Neural cell (in vitro differentiated cells): ENCODE measurements around the gene PLD3. TPM values are rescaled to one million over a fixed set of nuclear protein-coding genes. Genes with fewer than 3 reads are reported as not detected.

Experiments used
- H2AFZ ChIP-seq: fragments of 200-600, 300-800 bp; sonication (generic), shearing (Covaris generic); 2 replicates; pipeline ENCODE4 v1.6.0; 2014; ENCODE audit warnings: low read depth, mild to moderate bottlenecking, antibody characterized with exemption, low read length, moderate library complexity
- H3F3A ChIP-seq: fragments of 200-600 bp; shearing (Covaris generic); 2 replicates; pipeline ENCODE4 v1.6.1; 2016; ENCODE audit warnings: mild to moderate bottlenecking, moderate library complexity, mixed read lengths, antibody characterized with exemption, low read length; ENCODE audit not compliant: insufficient read depth, poor library complexity, severe bottlenecking
- H3K27ac ChIP-seq: fragments of 200-600, 300-800 bp; sonication (generic), shearing (Covaris generic); 2 replicates; pipeline ENCODE4 v1.5.1; 2014; ENCODE audit warnings: mild to moderate bottlenecking, low read length, moderate library complexity
- H3K27me3 ChIP-seq: fragments of 300-800, 200-600 bp; sonication (generic), shearing (Covaris generic); 2 replicates; pipeline ENCODE4 v1.6.0; 2014; ENCODE audit warnings: mild to moderate bottlenecking, low read depth, low read length, moderate library complexity; ENCODE audit not compliant: insufficient read depth
- H3K36me3 ChIP-seq: fragments of 300-800, 200-600 bp; sonication (generic), shearing (Covaris generic); 2 replicates; pipeline ENCODE4 v1.5.1; 2014; ENCODE audit warnings: mild to moderate bottlenecking, antibody characterized with exemption, low read length, moderate library complexity; ENCODE audit not compliant: insufficient read depth
- H3K4me2 ChIP-seq: fragments of 300-800, 200-600 bp; sonication (generic), shearing (Covaris generic); 2 replicates; pipeline ENCODE4 v1.6.0; 2014; ENCODE audit warnings: mild to moderate bottlenecking, low read length
- H3K4me3 ChIP-seq: fragments of 300-800, 200-600 bp; sonication (generic), shearing (Covaris generic); 2 replicates; pipeline ENCODE4 v1.5.1; 2014; ENCODE audit warnings: mild to moderate bottlenecking, low read length, moderate library complexity
- H3K79me2 ChIP-seq: fragments of 200-600 bp; shearing (Covaris generic); replicated peaks from 2 replicates; pipeline ENCODE4 v1.6.0; 2014; ENCODE audit warnings: mild to moderate bottlenecking, low read length, moderate library complexity; ENCODE audit not compliant: insufficient read depth
- H3K9ac ChIP-seq: fragments of 300-800, 200-600 bp; sonication (generic), shearing (Covaris generic); 2 replicates; pipeline ENCODE4 v1.6.1; 2016; ENCODE audit warnings: mild to moderate bottlenecking, low read length, mixed read lengths
- H3K9me2 ChIP-seq: fragments of 200-600 bp; shearing (Covaris generic); 2 replicates; pipeline ENCODE4 v1.6.1; 2016; ENCODE audit warnings: mild to moderate bottlenecking, low read length, mixed read lengths; ENCODE audit not compliant: insufficient read depth
- H3K9me3 ChIP-seq: fragments of 200-600, 300-800 bp; sonication (generic), shearing (Covaris generic); 2 replicates; pipeline ENCODE4 v1.6.1; 2016; ENCODE audit warnings: mild to moderate bottlenecking, mixed run types, low read length, moderate library complexity, mixed read lengths
- H4K20me1 ChIP-seq: fragments of 200-600 bp; shearing (Covaris generic); 2 replicates; pipeline ENCODE4 v1.6.1; 2016; ENCODE audit warnings: mild to moderate bottlenecking, mixed run types; ENCODE audit not compliant: insufficient read depth
- CTCF ChIP-seq: fragments of 450-650 bp; IDR thresholded peaks from 2 replicates; pipeline ENCODE4 v1.5.1; 2014; ENCODE audit warnings: antibody characterized with exemption, mild to moderate bottlenecking, moderate library complexity; ENCODE audit not compliant: poor library complexity, severe bottlenecking
- EP300 ChIP-seq: fragments of 450-650 bp; conservative IDR thresholded peaks from 2 replicates; pipeline ENCODE4 v1.6.1; 2014; ENCODE audit warnings: antibody characterized with exemption, mild to moderate bottlenecking, moderate library complexity; ENCODE audit not compliant: poor library complexity, severe bottlenecking
- EZH2 ChIP-seq: fragments of 200-600, 300-800 bp; shearing (Covaris generic), sonication (generic); IDR thresholded peaks from 2 replicates; pipeline ENCODE4 v1.6.1; 2014; ENCODE audit warnings: antibody characterized with exemption, low read length, borderline replicate concordance, mild to moderate bottlenecking; ENCODE audit not compliant: insufficient read depth, poor library complexity, severe bottlenecking
- MXI1 ChIP-seq: fragments of 450-650 bp; conservative IDR thresholded peaks from 2 replicates; pipeline ENCODE4 v1.6.1; 2014; ENCODE audit warnings: antibody characterized with exemption, mild to moderate bottlenecking; ENCODE audit not compliant: poor library complexity, severe bottlenecking
- POLR2AphosphoS5 ChIP-seq: IDR thresholded peaks from 2 replicates; pipeline ENCODE4 v1.6.1; 2012
- RAD21 ChIP-seq: fragments of 450-650 bp; conservative IDR thresholded peaks from 2 replicates; pipeline ENCODE4 v1.6.1; 2014; ENCODE audit warnings: antibody characterized with exemption, mild to moderate bottlenecking, moderate library complexity
- REST ChIP-seq: IDR thresholded peaks from 2 replicates; pipeline ENCODE4 v1.6.1; 2012; ENCODE audit warnings: borderline replicate concordance
- SMC3 ChIP-seq: fragments of 450-650 bp; conservative IDR thresholded peaks from 2 replicates; pipeline ENCODE4 v1.6.1; 2014; ENCODE audit warnings: antibody characterized with exemption, mild to moderate bottlenecking, moderate library complexity; ENCODE audit not compliant: poor library complexity
- TAF1 ChIP-seq: IDR thresholded peaks from 2 replicates; pipeline ENCODE4 v1.6.1; 2012; ENCODE audit warnings: low read depth
- polyA plus RNA-seq: library from polyadenylated mRNA; depleted of rRNA; stranded (reverse); fragments of >200 nt; gene quantifications from 2 replicates; pipeline ENCODE4 v1.2.3, GENCODE V29; 2014

Gene PLD3
- polyA plus RNA-seq, 1 donor from 2014 or later = 426 TPM

GRCh38 chr19:40356681-40357595 lies 8.4 kb downstream of the PLD3 start:
- no peaks in the 10 kb centered on the region for H3K9me2 ChIP-seq
- no peak overlapping the region for H3K9ac ChIP-seq
- no peaks in the 10 kb centered on the region for H3K27me3 ChIP-seq
- H3K79me2 ChIP-seq = peaks cover 4% of the 10 kb centered on the region
- H3K27ac ChIP-seq = no peak overlapping the region
- no peak for TF ChIP-seq TAF1
- TF ChIP-seq RAD21 = no peak
- no peak for TF ChIP-seq EP300
- TF ChIP-seq SMC3 = no peak
- no peak for TF ChIP-seq EZH2
- TF ChIP-seq MXI1 = no peak
- no peak for TF ChIP-seq POLR2AphosphoS5
- TF ChIP-seq CTCF = no peak
- TF ChIP-seq REST = no peak
- H3K4me3 ChIP-seq = no peak overlapping the region
- no peaks in the 10 kb centered on the region for H3K36me3 ChIP-seq
- no peaks in the 10 kb centered on the region for H4K20me1 ChIP-seq
- H2AFZ ChIP-seq = no peak overlapping the region
- H3K4me2 ChIP-seq = no peak overlapping the region
- no peaks in the 10 kb centered on the region for H3F3A ChIP-seq
- H3K9me3 ChIP-seq = no peaks in the 10 kb centered on the region

- Histone ChIP-seq H4K20me1 (no peaks in the 10 kb centered on the region), H3K9me3 (no peaks in the 10 kb centered on the region), H2AFZ (no peak overlapping the region), H3K9me2 (no peaks in the 10 kb centered on the region), H3K27ac (no peak overlapping the region), H3K9ac (no peak overlapping the region), H3K4me3 (no peak overlapping the region), H3K27me3 (no peaks in the 10 kb centered on the region), H3K36me3 (no peaks in the 10 kb centered on the region), H3K79me2 (peaks cover 4% of the 10 kb centered on the region), H3K4me2 (no peak overlapping the region), H3F3A (no peaks in the 10 kb centered on the region)
- TF ChIP-seq SMC3 (no peak), RAD21 (no peak), CTCF (no peak), EP300 (no peak), POLR2AphosphoS5 (no peak), MXI1 (no peak), EZH2 (no peak), REST (no peak), TAF1 (no peak)
These were observed 9.1 kb downstream of the PLD3 start for GRCh38 chr19:40357640-40358039.
